ENCODE measurements around the gene GGT1.

GRCh38 chr22:24584166-24584790 lies 18.7 kb upstream of the GGT1 start:
- no peak for TF ChIP-seq EZH2 (IDR thresholded peaks at IDR 0.05; ENCODE audit: low read length, unreplicated experiment)
- no peak for TF ChIP-seq CTCF (conservative IDR thresholded peaks at IDR 0.05; ENCODE audit: low read depth, low read length)
- no peak for TF ChIP-seq EZH2phosphoT487 (IDR thresholded peaks at IDR 0.05; ENCODE audit: borderline replicate concordance, low read length)
